Hepatocyte (in vitro differentiated cells): Measurements from ENCODE around the gene SLC25A25. TPM values are rescaled to one million over a fixed set of nuclear protein-coding genes. Genes with fewer than 3 reads are reported as not detected.

Experiments
- DNase-seq: peaks from one replicate; pipeline ENCODE4 v3.0.0-alpha.2; 2016; ENCODE audit warnings: low spot score
- H2AFZ ChIP-seq: fragments of 200-600 bp; sonication (generic); 2 replicates; pipeline ENCODE4 v1.6.0; 2016; ENCODE audit warnings: antibody characterized with exemption, mild to moderate bottlenecking
- H3K27ac ChIP-seq: fragments of 200-600 bp; sonication (generic); 2 replicates; pipeline ENCODE4 v1.5.1; 2016; ENCODE audit warnings: mild to moderate bottlenecking
- H3K27me3 ChIP-seq: fragments of 200-600 bp; sonication (generic); 2 replicates; pipeline ENCODE4 v1.6.1; 2016
- H3K36me3 ChIP-seq: fragments of 200-600 bp; sonication (generic); replicated peaks from 2 replicates; pipeline ENCODE4 v1.5.1; 2016; ENCODE audit warnings: low read depth; ENCODE audit not compliant: insufficient read depth
- H3K4me1 ChIP-seq: fragments of 200-600 bp; sonication (generic); 2 replicates; pipeline ENCODE4 v1.5.1; 2016; ENCODE audit warnings: mild to moderate bottlenecking, moderate library complexity; ENCODE audit not compliant: insufficient read depth
- H3K4me2 ChIP-seq: fragments of 200-600 bp; sonication (generic); 2 replicates; pipeline ENCODE4 v1.6.0; 2016
- H3K4me3 ChIP-seq: fragments of 200-600 bp; sonication (generic); 2 replicates; pipeline ENCODE4 v1.5.1; 2016; ENCODE audit warnings: mild to moderate bottlenecking
- H3K79me2 ChIP-seq: fragments of 200-600 bp; sonication (generic); 2 replicates; pipeline ENCODE4 v1.6.0; 2017; ENCODE audit warnings: mild to moderate bottlenecking
- H3K9me2 ChIP-seq: fragments of 200-600 bp; sonication (generic); replicated peaks from 2 replicates; pipeline ENCODE4 v1.6.0; 2017; ENCODE audit warnings: mild to moderate bottlenecking; ENCODE audit not compliant: insufficient read depth
- H3K9me3 ChIP-seq: fragments of 200-600 bp; sonication (generic); 2 replicates; pipeline ENCODE4 v1.5.1; 2016; ENCODE audit warnings: low read depth, mild to moderate bottlenecking
- H4K20me1 ChIP-seq: fragments of 200-600 bp; sonication (generic); 2 replicates; pipeline ENCODE4 v1.6.0; 2016; ENCODE audit warnings: mild to moderate bottlenecking; ENCODE audit not compliant: insufficient read depth, poor library complexity, severe bottlenecking
- EZH2 ChIP-seq: fragments of 200-600 bp; sonication (generic); IDR thresholded peaks from 2 replicates; pipeline ENCODE4 v1.6.1; 2016; ENCODE audit warnings: antibody characterized with exemption, mild to moderate bottlenecking, borderline replicate concordance
- EZH2phosphoT487 ChIP-seq: fragments of 200-600 bp; sonication (generic); IDR thresholded peaks from one replicate; pipeline ENCODE4 v1.6.1; 2018; ENCODE audit warnings: antibody characterized with exemption, mild to moderate bottlenecking, low read depth, moderate library complexity; ENCODE audit not compliant: unreplicated experiment, severe bottlenecking
- WGBS: methylation state at CpG from one replicate; pipeline ENCODE4 v1.1.6; 2016; ENCODE audit warnings: low lambda C conversion rate; ENCODE audit errors: missing lambda C conversion rate; 5-methylcytosine and 5-hydroxymethylcytosine counted together
- polyA plus RNA-seq: library from polyadenylated mRNA; unstranded; fragments of >200 nt; fragmentation: Nextera tagmentation; extraction: Ambion mirVana; gene quantifications from 2 replicates; pipeline ENCODE4 v1.2.1, GENCODE V29; 2016
- total RNA-seq: library from RNA; depleted of rRNA; stranded (reverse); fragments of >200 nt; gene quantifications from 2 replicates; pipeline ENCODE4 v1.2.3, GENCODE V29; 2014
- TF ChIP-seq, protein P1 (sequence below): fragments of 200-600 bp; sonication (generic); IDR thresholded peaks from 2 replicates; pipeline ENCODE4 v1.5.1; 2016; ENCODE audit warnings: antibody characterized with exemption, mild to moderate bottlenecking; ENCODE audit not compliant: poor library complexity

SLC25A25 gene
- total and polyA plus RNA-seq, 2 experiments from 2014 or later: 51.0 to 62.3 TPM

DNA sequence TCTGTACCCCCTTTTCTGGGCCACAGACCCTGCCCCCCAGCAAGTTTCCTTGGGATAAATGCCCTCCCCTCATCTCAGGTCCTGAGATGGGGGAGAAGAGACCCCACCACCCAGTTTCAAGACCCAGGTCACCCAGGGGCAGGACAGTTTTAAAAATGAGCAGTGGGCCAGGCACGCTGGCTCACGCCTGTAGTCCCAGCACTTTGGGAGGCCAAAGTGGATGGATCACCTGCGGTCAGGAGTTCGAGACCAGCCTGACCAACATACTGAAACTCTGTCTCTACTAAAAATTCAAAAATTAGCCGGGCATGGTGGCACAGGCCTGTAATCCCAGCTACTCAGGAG is 53.4 kb downstream of the SLC25A25 start:
- no peak for DNase-seq
- no peak overlapping the region for H3K27ac ChIP-seq
- no peak overlapping the region for H2AFZ ChIP-seq
- peaks cover 12% of the 10 kb centered on the region for H3K4me1 ChIP-seq
- H3K4me2 ChIP-seq: no peak overlapping the region
- H3K79me2 ChIP-seq: peaks cover 18% of the 10 kb centered on the region
- H3K4me3 ChIP-seq: no peak overlapping the region
- TF ChIP-seq EZH2: no peak
- TF ChIP-seq, protein P1, sequence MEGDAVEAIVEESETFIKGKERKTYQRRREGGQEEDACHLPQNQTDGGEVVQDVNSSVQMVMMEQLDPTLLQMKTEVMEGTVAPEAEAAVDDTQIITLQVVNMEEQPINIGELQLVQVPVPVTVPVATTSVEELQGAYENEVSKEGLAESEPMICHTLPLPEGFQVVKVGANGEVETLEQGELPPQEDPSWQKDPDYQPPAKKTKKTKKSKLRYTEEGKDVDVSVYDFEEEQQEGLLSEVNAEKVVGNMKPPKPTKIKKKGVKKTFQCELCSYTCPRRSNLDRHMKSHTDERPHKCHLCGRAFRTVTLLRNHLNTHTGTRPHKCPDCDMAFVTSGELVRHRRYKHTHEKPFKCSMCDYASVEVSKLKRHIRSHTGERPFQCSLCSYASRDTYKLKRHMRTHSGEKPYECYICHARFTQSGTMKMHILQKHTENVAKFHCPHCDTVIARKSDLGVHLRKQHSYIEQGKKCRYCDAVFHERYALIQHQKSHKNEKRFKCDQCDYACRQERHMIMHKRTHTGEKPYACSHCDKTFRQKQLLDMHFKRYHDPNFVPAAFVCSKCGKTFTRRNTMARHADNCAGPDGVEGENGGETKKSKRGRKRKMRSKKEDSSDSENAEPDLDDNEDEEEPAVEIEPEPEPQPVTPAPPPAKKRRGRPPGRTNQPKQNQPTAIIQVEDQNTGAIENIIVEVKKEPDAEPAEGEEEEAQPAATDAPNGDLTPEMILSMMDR: no peak
- no peak for TF ChIP-seq EZH2phosphoT487
- H3K9me3 ChIP-seq: no peaks in the 10 kb centered on the region
- no peaks in the 10 kb centered on the region for H3K36me3 ChIP-seq
- no peaks in the 10 kb centered on the region for H3K27me3 ChIP-seq
- 93% methylated on average over 5 of the region's 5 CpGs for WGBS
- H4K20me1 ChIP-seq: no peaks in the 10 kb centered on the region
- H3K9me2 ChIP-seq: no peaks in the 10 kb centered on the region

DNA sequence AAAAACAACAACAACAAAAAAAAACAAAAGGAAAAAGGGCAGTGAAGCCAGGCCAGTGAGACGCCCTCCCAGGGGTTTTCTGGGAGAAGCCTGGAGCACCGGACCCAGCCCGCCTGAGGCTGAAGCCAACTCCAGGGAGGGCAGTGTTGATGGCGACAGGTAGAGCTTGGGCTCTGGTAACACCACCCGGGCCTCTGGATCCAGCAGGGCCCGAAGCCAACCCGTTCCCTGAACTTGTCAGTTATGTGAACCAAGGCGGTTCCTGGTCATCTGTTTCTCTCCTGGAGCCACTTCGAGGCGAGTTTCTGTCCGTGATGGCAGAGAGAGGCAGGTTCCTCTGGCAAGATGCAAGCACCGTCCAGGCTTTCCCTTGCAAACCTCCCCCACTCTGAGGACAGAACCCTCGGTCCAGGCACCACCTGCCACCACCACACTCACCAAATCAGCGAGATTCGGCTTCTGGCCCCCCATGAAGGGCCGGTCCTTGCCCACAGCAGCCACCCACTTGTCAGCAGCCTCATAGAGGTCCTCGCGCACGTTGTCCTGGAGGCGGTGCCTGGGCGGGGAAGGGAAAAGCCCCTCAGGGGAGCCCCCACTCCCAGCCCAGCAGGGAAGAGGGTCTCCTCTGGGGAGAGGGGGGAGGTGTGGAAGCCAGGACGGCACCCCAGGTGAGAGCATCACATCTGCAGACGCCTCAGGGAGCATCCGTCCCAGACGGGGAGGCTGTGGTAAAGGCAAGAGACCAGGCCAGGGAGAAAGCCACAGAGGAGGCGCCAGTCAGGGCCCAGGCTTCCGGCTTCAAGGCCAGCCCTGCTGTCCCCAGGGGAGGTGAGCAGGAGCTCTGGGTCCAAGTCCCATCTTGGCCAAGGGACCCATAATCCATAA is 54.1 kb downstream of the SLC25A25 start:
- no peak overlapping the region for H2AFZ ChIP-seq
- no peak for DNase-seq
- no peak overlapping the region for H3K27ac ChIP-seq
- H3K9me2 ChIP-seq: no peaks in the 10 kb centered on the region
- peaks cover 24% of the 10 kb centered on the region for H3K79me2 ChIP-seq
- TF ChIP-seq, protein P1: no peak
- TF ChIP-seq EZH2 (no peak), EZH2phosphoT487 (no peak)
- no peaks in the 10 kb centered on the region for H3K36me3 ChIP-seq
- no peak overlapping the region for H3K4me3 ChIP-seq
- peaks cover 13% of the 10 kb centered on the region for H3K4me1 ChIP-seq
- H3K27me3 ChIP-seq: no peaks in the 10 kb centered on the region
- H3K4me2 ChIP-seq: no peak overlapping the region
- no peaks in the 10 kb centered on the region for H4K20me1 ChIP-seq
- H3K9me3 ChIP-seq: no peaks in the 10 kb centered on the region
- WGBS: 96% methylated on average over 25 of the region's 27 CpGs

DNA sequence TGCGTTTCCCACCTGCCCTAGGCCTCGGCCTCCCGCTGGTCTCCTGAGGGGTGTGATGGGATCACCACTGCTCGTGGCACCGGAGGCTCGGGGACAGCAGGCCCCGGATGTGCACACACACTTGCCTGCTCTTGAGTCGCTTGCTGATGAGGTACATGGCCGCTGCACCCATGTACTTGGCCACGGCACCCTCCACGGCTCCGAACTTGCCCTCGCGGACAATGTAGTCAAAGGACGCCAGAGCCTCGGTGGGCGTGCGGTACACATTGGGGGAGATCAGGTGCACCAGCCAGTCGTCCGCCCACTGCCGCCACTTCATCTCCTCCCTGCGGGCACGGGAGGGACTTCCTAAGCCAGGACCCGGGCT is 54.8 kb downstream of the SLC25A25 start:
- TF ChIP-seq EZH2phosphoT487 (no peak), EZH2 (no peak)
- TF ChIP-seq, protein P1: no peak

More for the DNA sequence above, 54.8 kb downstream of the SLC25A25 start:
- H3K9me2 ChIP-seq: no peaks in the 10 kb centered on the region
- H2AFZ ChIP-seq: no peak overlapping the region
- H4K20me1 ChIP-seq: no peaks in the 10 kb centered on the region
- no peak overlapping the region for H3K4me3 ChIP-seq
- peaks cover 13% of the 10 kb centered on the region for H3K4me1 ChIP-seq
- no peak overlapping the region for H3K4me2 ChIP-seq
- no peak overlapping the region for H3K27ac ChIP-seq
- no peaks in the 10 kb centered on the region for H3K27me3 ChIP-seq
- peaks cover 26% of the 10 kb centered on the region for H3K79me2 ChIP-seq
- no peaks in the 10 kb centered on the region for H3K36me3 ChIP-seq
- DNase-seq: no peak
- WGBS: 97% methylated on average over 24 of the region's 24 CpGs
- H3K9me3 ChIP-seq: no peaks in the 10 kb centered on the region
